T-helper 1 cell treated with Interleukin-12 subunit alpha and Interleukin-12 subunit beta and Interleukin-4 antibody, amounts not matched to agents 30 ng/mL and 1 ng/mL, for 36 hours (primary cell): ENCODE results near the gene LPA. TPM values are rescaled to one million over a fixed set of nuclear protein-coding genes. Genes with fewer than 3 reads are reported as not detected.
"Not testable (repeated sequence)": the region's sequence is repeated elsewhere in the genome, so short reads cannot be mapped to it uniquely, and the experiment has no call there.

Source experiments
- intact Hi-C: fragments of 100-400 bp; cut with micrococcal nuclease; formaldehyde crosslinking; loops from one replicate; pipeline ENCODE4 v1.15.1; 2024
- total RNA-seq: library from RNA; stranded (reverse); gene quantifications from 2 replicates; pipeline ENCODE4 v1.2.3, GENCODE V29; 2022

LPA gene
- total RNA-seq, 1 donor from 2014 or later: not detected

DNA sequence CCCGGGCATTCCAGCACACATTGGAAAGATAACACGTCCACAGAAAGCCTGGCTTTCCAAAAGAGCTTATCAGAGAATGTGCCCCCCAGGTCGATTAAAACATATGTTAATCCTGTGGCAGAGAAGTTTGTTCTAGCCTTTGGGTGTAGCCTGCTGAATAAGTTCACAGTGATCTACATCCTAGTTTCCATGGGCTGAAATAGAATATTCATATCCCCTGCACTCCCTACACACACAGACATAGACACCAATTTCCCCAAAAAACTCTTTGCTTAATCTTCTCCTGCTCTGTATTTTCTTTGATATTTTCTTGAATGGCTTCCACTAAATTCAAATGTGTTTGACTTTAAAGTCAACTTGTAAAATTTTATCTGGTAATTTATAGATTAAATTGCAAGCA lies 1.6 kb downstream of the LPA start:
- intact Hi-C loops: no loop called here

DNA sequence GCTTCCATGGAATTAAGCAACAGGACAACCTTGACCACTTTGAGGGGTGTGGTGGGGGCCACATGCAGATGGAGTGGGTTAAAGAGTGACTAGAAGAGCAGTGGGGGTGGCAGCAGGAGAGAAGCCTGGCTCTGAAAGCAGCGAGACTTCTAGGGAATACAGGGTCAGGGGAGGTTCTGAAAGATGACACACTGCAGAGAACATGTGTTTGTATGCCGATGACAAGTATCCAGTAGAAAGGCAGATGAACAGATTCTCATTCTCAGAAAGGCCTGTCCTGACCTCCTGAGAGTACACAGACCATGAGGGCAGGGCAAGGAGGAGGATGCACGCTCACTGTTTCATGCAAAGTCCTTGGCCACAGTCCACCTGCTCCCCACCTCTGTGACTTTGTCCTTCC lies 2.9 kb downstream of the LPA start:
- intact Hi-C loops: no loop called here

DNA sequence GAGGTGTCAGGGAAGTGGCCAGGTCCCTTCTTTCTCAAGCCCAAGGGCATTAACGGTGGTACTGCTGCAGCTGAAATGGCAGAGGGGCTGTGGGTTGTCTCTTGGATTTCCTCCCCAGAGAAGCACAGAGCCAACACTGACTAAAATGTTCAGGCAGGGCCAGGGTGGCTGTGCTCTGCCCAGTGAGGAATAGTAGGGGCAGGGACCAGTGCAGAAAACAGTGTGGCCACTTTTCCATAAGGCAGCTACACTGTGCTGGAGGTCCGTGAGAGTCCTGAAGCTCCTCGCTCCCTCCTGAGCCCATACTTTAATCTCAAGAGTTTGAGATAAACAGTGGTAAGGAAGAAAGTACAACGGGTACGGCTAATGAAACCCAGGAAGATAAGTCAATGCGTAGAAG lies 4.5 kb downstream of the LPA start:
- intact Hi-C loops: no loop called here

DNA sequence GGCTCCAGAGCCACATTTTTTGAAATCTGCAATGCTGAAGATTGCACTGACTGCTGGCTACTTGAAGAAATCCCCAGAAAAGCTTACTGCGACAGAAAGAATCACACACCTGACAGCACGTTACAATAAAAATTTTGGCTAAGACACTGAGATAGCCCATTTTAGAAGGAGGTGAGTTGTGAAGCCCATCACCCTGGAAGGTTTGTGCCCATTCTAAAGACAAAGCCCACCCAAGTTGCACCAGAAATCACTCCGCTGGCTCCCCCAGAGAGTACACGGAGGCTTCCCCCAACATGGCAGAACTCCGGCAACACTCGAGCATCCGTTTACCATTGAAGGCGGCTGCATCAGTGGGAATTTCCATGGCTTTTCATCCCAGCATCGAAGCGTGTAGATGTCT lies 29.4 kb downstream of the LPA start:
- intact Hi-C loops: no loop called here

DNA sequence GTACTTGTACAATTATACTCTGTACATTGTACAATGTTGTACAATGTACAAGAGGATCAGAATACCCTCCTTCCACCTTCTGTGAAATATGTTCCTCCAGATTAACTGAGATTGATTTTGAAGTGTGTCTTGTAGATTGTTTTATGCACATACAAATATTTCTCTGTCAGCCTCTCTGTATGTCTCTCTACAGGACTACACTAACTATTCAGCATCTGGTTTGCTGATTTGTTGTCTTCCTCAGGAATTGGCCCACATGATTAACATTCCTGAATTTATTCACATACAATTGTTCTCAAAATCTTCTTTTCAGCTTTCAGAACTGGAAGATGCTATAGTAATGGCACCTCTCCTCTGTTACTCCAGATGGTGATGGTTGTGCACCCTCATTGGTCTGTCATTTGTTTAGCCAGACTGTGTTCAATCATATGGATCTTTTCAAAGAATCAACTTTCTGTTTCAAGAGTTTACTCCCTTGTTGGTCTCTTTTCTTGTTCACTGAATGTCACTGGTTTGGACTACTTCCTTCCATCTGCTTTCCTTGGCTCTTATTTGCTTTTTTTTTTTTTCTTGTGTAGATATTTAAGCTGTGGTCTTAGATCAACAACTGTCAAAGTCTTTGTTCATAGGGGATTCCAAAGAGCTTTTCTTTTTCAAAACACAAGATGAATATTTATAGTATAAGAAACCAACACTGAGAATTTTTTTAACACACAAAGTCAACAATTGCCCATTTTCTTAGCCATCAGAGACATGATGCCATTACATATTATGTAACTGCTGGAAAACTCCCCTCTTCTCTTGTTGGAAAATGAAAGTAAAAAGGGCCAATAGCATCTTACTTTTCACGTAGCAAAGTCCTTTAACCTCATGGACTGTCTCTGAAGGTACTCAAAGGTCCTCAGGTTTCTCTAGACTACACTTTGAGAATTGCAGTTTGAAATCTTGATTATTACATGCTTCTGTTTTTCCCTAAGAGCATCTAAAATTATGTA lies 67.9 kb downstream of the LPA start:
- intact Hi-C loops: no loop called here

DNA sequence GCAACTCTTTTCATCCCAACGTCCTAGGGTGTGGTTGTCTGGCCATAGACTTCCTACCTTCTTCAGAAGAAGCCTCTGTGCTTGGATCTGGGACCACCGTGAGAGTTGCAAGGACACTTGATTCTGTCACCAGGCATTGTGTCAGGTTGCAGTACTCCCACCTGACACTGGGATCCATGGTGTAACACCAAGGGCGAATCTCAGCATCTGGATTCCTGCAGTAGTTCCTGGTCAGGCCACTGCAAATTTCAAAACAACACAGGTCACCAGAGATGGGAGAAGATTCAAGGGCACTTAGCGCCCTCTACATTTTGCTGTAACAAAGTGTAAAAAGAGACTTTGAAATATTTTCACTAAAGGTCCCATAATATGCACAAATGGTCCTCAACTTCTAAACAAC lies 68.8 kb downstream of the LPA start:
- intact Hi-C loops: not testable (repeated sequence)

DNA sequence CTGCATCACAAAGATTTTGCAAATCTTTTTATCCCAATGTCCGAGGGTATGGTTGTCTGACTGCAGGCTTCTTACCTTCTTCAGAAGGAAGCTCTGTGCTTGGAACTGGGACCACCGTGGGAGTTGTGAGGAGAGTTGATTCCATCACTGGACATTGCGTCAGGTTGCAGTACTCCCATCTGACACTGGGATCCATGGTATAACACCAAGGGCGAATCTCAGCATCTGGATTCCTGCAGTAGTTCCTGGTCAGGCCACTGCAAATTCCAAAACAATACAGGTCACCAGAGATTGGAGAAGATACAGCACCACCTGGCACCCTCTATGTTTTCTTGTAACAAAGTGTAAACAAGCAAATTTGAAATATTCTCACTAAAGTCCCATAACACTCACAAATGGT lies 77.7 kb downstream of the LPA start:
- intact Hi-C loops: loop anchor here (5.0 kb wide), 1 partner anchor 1141 kb away; no protein-coding TSS in a partner anchor

DNA sequence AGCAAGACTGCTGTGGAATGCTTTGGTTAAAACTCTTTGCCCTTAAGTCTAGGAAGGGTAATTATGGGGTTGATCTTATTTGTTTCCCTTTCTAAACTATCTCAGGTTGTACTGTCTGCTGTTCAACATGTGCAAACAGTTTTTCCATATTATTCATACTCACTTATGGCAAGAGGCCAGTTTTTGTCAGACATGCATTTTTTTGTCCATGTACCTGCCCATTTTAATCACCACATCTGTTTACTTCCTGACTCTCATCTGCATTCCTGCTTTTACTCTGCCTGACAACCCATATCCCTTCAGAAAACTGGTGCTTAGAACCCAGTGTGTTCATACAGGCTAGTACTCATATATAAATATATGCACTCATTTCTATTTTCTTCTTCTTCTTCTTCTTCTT lies 80.3 kb downstream of the LPA start:
- intact Hi-C loops: no loop called here

DNA sequence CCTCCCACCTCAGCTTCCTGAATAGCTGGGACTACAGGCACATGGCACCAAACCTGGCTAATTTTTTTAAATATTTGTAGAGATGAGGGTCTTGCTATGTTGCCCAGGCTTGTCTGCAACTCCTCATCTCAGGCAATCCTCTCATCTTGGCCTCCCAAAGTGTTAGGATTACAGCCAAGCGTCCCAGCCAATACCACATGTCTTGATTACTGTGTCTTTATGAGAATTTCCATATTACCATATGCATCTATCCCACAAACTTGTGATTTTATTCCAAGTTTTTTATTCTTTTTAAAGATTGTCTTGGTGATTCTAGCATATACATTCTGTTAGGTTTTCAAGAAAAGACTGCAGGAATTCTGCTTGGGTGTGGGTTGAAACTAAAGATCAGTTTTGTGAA lies 82.7 kb downstream of the LPA start:
- intact Hi-C loops: no loop called here

DNA sequence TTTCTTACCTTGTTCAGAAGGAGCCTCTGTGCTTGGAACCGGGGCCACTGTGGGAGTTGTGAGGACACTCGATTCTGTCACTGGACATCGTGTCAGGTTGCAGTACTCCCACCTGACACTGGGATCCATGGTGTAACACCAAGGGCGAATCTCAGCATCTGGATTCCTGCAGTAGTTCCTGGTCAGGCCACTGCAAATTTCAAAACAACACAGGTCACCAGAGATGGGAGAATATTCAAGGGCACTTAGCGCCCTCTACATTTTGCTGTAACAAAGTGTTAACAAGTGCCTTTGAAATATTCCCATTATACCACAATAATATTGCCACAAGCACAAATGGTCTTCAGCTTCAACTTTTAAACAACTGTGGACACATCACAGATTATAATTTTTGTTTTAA lies 85.6 kb downstream of the LPA start:
- intact Hi-C loops: not testable (repeated sequence)

DNA sequence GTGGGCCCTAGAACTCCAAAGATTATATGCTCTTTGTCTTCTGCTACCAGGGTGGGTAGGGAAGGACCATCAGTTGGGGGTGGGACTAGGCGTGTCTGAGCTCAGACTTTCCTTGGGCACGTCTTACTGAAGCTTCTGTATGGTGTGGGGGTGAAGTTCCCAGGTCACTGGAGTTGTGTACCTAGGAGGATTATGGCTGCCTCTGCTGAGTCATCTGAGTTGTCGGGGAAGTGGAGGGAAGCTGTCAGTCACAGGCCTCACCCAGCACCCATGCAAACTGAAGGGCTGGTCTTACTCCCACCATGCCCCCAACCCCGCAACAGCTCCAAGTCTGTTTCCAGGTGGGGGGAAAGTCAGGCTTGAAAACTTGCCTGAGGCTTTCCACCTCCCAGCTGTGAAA lies 90.1 kb downstream of the LPA start:
- intact Hi-C loops: no loop called here

DNA sequence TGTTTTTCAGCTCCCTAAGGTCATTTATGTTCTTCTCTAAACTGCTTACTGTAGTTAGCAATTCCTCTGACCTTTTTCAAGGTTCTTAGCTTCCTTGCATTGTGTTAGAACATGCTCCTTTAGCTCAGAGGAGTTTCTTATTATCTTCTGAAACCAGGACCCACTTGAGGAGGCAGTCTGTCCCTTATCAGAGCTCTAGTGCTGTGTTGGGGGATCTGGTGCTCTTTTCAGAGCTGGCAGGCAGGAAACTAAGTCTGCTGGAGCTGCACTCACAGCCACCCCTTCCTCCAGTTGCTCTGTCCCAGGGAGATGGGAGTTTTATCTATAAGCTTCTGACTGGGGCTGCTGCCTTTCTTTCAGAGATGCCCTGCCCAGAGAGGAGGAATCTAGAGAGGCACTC lies 92.9 kb downstream of the LPA start:
- intact Hi-C loops: not testable (repeated sequence)

DNA sequence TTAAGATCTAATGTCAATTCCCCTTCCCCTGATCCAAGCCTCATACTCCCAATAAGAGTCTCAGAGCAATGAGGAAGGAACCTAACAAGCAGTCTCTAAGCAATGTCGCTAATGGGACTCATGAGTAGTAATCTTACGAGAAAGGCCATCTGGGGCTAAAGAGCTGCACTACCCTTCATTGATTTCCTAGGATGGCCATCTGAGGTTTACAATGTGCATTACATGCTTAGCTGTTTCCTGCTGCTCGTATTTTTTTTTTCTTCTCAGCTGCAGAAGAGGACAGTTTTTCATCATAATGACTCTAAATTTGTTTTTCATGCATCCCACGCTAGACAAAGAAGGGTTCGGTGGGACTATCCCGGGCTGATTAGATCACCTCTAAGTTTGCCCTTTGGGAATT lies 119.3 kb downstream of the LPA start:
- intact Hi-C loops: no loop called here

DNA sequence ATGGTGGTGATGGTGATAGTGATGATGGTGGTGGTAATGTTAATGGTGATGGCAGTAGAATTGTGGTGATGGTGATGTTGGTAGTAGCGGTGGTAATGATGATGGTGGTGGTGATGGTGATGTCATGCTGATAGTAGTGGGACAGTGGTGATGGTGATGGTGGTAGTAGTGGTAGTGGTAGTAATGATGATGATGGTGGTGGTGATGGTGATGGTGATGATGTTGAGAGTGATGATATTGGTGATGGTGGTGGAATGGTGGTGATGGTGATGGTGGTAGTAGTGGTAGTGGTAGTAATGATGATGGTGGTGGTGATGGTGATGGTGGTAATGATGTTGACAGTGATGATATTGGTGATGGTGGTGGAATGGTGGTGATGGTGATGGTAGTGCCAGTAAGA lies 128.8 kb downstream of the LPA start:
- intact Hi-C loops: loop anchor here (1.0 kb wide), 1 partner anchor 79 kb away; no protein-coding TSS in a partner anchor

DNA sequence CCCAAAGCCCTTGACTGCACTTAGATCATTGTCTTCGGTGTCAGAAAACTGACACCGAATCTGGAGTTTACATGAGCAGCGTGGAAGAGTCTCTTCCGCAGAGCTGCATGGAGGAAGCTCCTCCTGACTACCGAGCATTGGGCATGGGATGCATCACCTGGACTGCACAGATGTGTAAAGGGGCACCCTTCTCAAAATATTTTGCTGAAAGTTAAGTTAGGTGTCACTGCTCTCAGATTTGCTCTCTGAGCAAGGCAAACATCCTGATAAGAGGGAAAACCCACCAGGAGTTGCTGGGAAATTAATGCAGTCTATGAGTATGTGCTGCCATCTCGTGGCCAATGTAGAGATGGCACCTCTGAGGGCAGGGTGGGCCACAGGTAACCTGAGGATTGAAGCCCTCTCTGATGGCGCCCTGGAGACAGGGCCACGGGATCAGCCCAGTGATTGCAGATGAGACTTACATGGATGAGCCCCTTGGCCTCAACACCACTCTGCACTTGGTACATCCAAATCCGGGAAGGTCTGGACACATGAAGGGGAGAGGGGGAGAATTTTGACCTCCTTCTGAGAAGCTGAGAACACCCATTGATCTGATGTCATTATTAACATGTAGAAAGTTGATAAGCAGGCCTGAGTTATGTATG lies 129.9 kb downstream of the LPA start:
- intact Hi-C loops: loop anchor here (1.0 kb wide), 3 partner anchors 14 to 745 kb away; partner anchors contain the start of gene TCP1

DNA sequence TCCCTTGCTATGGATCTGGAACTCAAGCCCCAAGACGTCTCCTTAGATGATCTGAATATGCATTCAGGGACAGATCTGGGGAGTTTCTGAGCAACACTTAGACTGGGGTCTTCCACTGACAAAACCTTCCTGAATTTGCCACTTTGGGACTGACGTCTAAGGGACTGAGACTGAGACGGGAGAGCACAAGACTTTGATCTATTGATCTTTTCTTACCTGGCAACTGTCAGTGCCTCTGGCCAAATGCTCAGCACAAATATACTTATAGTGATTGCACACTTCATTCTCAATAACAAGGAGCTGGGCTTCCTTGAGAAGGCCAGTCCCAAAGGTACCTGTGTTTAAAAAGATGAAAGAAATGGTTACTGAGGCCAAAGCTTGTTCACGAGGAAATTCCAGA lies 131.8 kb downstream of the LPA start:
- intact Hi-C loops: no loop called here

DNA sequence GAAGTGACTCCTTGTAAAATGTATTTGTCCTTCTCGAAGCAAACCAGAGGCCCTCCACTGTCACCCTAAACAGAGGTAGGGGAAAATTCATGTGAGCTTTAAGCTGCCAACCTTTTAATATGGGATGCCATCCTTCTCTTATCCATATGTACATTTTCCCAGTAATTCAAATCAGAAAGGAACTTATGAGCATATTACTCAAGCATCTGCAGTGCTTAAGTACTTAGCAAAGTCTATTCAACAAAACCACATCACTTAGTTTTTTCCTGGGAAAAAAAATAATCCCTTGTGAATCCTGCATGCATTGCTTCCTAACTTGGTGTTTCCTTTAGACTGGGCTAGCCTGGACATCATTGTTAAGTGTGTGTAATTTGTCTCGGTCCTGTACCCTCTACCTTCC lies 132.2 kb downstream of the LPA start:
- intact Hi-C loops: no loop called here

DNA sequence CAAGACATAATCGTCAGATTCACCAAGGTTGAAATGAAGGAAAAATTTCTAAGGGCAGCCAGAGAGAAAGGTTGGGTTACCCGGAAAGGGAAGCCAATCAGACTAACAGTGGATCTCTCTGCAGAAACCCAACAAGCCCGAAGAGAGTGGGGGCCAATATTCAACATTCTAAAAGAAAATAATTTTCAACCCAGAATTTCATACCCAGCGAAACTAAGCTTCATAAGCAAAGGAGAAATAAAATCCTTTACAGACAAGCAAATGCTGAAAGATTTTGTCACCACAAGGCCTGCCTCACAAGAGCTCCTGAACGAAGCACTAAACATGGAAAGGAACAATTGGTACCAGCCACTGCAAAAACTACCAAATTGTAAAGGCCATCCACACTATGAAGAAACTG lies 134.6 kb downstream of the LPA start:
- intact Hi-C loops: loop anchor here (10.0 kb wide), 1 partner anchor 745 kb away; the partner anchor contains the start of gene AGPAT4

DNA sequence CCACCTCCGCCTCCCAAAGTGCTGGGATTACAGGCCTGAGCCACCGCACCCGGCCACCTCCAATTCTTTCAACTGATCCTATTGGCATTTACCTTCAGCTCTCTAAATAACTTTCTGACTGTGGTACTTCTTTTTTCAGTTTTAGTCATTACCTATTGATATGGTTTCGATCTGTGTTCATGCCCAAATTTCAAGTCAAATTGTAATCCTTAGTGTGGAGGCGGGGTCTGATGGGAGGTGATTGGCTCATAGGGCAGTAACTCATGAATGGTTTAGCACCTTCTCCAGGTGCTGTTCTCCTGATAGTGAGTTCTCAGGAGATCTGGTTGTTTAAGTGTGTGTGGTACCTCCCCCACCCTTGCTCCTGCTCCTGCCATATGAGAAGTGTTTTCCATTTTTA lies 140.9 kb downstream of the LPA start:
- intact Hi-C loops: loop anchor here (5.0 to 10.0 kb wide), 3 partner anchors 541 to 869 kb away; partner anchors contain the start of gene AGPAT4

DNA sequence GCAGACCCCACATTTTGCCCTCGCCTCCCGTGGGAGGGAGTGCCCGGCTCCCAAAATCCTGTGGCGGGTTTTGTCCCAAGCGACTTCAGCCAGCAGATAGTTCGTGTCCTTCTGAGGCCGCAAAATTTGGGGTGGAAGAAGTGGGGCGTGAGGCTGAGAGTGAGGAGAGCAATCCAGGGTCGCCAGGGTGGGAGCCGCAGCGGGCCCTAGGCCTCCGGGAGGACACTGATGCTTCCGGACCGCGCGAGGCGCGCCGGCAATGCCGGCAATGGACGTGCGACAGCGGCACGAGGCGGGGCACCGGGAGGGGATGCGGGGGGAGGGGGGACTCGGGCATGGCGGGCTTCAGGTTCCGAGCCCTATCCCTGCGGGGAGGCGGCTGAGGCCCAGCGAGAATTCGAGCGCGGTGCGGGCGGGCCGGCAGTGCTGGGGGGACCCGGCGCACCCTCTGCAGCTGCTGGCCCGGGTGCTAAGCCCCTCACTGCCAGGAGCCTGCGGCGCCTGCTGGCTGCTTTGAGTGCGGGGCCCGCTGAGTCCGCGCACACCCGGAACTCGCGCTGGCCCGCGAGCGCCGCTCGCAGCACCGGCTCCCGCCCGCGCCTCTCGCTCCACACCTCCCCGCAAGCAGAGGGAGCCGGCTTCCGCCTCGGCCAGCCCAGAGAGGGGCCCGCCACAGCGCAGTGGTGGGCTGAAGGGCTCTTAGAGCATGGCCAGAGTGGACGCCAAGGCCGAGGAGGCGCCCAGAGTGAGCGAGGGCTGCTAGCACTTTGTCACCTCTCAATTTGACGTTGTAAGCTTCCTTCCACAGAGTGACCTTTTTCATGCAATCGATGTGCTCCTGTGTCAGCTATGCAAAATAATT lies 143.8 kb downstream of the LPA start:
- intact Hi-C loops: loop anchor here (1.0 to 10.0 kb wide), 8 partner anchors 14 to 872 kb away; partner anchors contain the start of gene AGPAT4

DNA sequence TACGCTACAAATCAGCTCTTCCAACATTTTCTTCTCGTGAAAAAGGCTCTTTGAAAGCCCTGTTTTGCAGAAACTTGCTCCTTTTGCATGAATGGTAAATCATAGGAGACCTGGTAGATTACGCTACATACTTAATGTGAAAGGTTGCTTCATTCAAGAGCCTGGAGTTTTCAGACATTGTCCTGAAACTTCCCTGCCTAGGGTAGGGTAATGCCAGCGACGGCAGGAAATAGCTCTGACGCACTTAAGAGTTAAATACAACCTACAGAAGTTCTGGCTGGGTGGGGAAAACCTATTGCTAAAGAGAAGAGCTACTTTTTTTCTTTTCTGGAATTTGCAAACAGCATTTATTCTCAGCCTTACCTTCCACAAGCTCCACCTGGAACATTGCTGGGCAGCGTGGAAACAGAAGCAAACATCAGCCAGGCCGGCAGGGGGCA lies 144.5 kb downstream of the LPA start:
- intact Hi-C loops: loop anchor here (1.0 to 10.0 kb wide), 8 partner anchors 15 to 873 kb away; partner anchors contain the start of gene AGPAT4
